H1 (cell line): ENCODE measurements around the gene MAP2K1. TPM values are rescaled to one million over a fixed set of nuclear protein-coding genes. Genes with fewer than 3 reads are reported as not detected.

Source experiments
- ATF2 ChIP-seq: IDR thresholded peaks from 2 replicates; pipeline ENCODE4 v1.6.1; 2012; ENCODE audit warnings: low read length, inconsistent platforms
- CBX8 ChIP-seq: fragments of 300-800, 300-1000 bp; sonication (generic); IDR thresholded peaks from 2 replicates; pipeline ENCODE4 v1.7.1; 2016; ENCODE audit warnings: low read depth, low read length, borderline replicate concordance
- JUND ChIP-seq: IDR thresholded peaks from 2 replicates; pipeline ENCODE4 v1.6.1; 2011; ENCODE audit warnings: mild to moderate bottlenecking, improper control_type of control experiment, low read length
- KDM5A ChIP-seq: fragments of 200-600 bp; IDR thresholded peaks from 2 replicates; pipeline ENCODE4 v1.7.1; 2012; ENCODE audit warnings: mild to moderate bottlenecking, low read length, inconsistent platforms, mixed read lengths
- RBBP5 ChIP-seq: IDR thresholded peaks from 2 replicates; pipeline ENCODE4 v1.7.1; 2012; ENCODE audit warnings: low read depth, mild to moderate bottlenecking, inconsistent platforms, low read length, moderate library complexity, borderline replicate concordance
- SP2 ChIP-seq: IDR thresholded peaks from 2 replicates; pipeline ENCODE4 v1.6.1; 2012; ENCODE audit warnings: mild to moderate bottlenecking, low read length, inconsistent platforms
- TAF1 ChIP-seq: IDR thresholded peaks from 2 replicates; pipeline ENCODE4 v1.6.1; 2011; ENCODE audit warnings: mild to moderate bottlenecking, low read depth, low read length
- polyA plus RNA-seq, 7 experiments: library from polyadenylated mRNA; depleted of rRNA in 3 of 7; stranded (reverse) in 5 of 7; unstranded in 2 of 7; fragments of >200 nt in 5 of 7; fragments of 200-250 nt in 2 of 7; gene quantifications; 1 replicate in 5 of 7; 2 replicates in 1 of 7; 4 replicates in 1 of 7; pipeline versions ENCODE4 v1.2.1 to v1.2.3, GENCODE V29; 2011 to 2013; ENCODE audit warnings: missing spikeins in 2 of 7, mixed read lengths in 2 of 7
- total RNA-seq: library from RNA; stranded (reverse); fragmentation: NEBNext Ultra II Directional; extraction: Animal tissue kit (Norgen Biotek cat#: 25700); gene quantifications from 2 replicates; pipeline ENCODE4 v1.2.1, GENCODE V29; 2021
- TF ChIP-seq, protein P1 (sequence below): fragments of 300-600 bp; sonication (generic); IDR thresholded peaks from 2 replicates; pipeline ENCODE4 v1.7.1; 2012; ENCODE audit warnings: low read length, moderate library complexity, mild to moderate bottlenecking, inconsistent platforms; ENCODE audit not compliant: insufficient replicate concordance

MAP2K1 gene
- total and polyA plus RNA-seq, 2 of the 8 experiments (the other 6 are each of a cell fraction or from before 2014, with no cell fraction given) = 54.7 to 78.2 TPM

- TF ChIP-seq, protein P1, sequence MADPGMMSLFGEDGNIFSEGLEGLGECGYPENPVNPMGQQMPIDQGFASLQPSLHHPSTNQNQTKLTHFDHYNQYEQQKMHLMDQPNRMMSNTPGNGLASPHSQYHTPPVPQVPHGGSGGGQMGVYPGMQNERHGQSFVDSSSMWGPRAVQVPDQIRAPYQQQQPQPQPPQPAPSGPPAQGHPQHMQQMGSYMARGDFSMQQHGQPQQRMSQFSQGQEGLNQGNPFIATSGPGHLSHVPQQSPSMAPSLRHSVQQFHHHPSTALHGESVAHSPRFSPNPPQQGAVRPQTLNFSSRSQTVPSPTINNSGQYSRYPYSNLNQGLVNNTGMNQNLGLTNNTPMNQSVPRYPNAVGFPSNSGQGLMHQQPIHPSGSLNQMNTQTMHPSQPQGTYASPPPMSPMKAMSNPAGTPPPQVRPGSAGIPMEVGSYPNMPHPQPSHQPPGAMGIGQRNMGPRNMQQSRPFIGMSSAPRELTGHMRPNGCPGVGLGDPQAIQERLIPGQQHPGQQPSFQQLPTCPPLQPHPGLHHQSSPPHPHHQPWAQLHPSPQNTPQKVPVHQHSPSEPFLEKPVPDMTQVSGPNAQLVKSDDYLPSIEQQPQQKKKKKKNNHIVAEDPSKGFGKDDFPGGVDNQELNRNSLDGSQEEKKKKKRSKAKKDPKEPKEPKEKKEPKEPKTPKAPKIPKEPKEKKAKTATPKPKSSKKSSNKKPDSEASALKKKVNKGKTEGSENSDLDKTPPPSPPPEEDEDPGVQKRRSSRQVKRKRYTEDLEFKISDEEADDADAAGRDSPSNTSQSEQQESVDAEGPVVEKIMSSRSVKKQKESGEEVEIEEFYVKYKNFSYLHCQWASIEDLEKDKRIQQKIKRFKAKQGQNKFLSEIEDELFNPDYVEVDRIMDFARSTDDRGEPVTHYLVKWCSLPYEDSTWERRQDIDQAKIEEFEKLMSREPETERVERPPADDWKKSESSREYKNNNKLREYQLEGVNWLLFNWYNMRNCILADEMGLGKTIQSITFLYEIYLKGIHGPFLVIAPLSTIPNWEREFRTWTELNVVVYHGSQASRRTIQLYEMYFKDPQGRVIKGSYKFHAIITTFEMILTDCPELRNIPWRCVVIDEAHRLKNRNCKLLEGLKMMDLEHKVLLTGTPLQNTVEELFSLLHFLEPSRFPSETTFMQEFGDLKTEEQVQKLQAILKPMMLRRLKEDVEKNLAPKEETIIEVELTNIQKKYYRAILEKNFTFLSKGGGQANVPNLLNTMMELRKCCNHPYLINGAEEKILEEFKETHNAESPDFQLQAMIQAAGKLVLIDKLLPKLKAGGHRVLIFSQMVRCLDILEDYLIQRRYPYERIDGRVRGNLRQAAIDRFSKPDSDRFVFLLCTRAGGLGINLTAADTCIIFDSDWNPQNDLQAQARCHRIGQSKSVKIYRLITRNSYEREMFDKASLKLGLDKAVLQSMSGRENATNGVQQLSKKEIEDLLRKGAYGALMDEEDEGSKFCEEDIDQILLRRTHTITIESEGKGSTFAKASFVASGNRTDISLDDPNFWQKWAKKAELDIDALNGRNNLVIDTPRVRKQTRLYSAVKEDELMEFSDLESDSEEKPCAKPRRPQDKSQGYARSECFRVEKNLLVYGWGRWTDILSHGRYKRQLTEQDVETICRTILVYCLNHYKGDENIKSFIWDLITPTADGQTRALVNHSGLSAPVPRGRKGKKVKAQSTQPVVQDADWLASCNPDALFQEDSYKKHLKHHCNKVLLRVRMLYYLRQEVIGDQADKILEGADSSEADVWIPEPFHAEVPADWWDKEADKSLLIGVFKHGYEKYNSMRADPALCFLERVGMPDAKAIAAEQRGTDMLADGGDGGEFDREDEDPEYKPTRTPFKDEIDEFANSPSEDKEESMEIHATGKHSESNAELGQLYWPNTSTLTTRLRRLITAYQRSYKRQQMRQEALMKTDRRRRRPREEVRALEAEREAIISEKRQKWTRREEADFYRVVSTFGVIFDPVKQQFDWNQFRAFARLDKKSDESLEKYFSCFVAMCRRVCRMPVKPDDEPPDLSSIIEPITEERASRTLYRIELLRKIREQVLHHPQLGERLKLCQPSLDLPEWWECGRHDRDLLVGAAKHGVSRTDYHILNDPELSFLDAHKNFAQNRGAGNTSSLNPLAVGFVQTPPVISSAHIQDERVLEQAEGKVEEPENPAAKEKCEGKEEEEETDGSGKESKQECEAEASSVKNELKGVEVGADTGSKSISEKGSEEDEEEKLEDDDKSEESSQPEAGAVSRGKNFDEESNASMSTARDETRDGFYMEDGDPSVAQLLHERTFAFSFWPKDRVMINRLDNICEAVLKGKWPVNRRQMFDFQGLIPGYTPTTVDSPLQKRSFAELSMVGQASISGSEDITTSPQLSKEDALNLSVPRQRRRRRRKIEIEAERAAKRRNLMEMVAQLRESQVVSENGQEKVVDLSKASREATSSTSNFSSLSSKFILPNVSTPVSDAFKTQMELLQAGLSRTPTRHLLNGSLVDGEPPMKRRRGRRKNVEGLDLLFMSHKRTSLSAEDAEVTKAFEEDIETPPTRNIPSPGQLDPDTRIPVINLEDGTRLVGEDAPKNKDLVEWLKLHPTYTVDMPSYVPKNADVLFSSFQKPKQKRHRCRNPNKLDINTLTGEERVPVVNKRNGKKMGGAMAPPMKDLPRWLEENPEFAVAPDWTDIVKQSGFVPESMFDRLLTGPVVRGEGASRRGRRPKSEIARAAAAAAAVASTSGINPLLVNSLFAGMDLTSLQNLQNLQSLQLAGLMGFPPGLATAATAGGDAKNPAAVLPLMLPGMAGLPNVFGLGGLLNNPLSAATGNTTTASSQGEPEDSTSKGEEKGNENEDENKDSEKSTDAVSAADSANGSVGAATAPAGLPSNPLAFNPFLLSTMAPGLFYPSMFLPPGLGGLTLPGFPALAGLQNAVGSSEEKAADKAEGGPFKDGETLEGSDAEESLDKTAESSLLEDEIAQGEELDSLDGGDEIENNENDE = no peak
- TF ChIP-seq TAF1 (peak; percentile 72), JUND (peak; percentile 72), KDM5A (peak; percentile 65), ATF2 (peak; percentile 53; the same call in 1 of the 2 replicates), CBX8 (no peak), SP2 (no peak), RBBP5 (peak; percentile 93)
Observed at GRCh38 chr15:66497502-66498455, 111.1 kb downstream of the MAP2K1 start, which contains the start of gene SNAPC5 (continued).
